Neuronal stem cell (in vitro differentiated cells): ENCODE results near the gene ARL17B.
"Not testable (repeated sequence)": the region's sequence is repeated elsewhere in the genome, so short reads cannot be mapped to it uniquely, and the experiment has no call there.

ENCODE experiments used
- DNase-seq: peaks from one replicate; pipeline ENCODE4 v3.0.0-alpha.2; 2013; ENCODE audit warnings: low spot score
- H2AFZ ChIP-seq: one replicate; pipeline ENCODE4 v1.6.1; 2013; ENCODE audit warnings: mild to moderate bottlenecking, low read length, inconsistent platforms
- H2AK5ac ChIP-seq: 2 replicates; pipeline ENCODE4 v1.6.1; 2013; ENCODE audit warnings: low read depth, mild to moderate bottlenecking, inconsistent platforms, low read length, moderate library complexity, mixed read lengths
- H2BK120ac ChIP-seq: 2 replicates; pipeline ENCODE4 v1.6.1; 2013; ENCODE audit warnings: low read depth, mild to moderate bottlenecking, inconsistent platforms, low read length, moderate library complexity, mixed read lengths
- H2BK12ac ChIP-seq: one replicate; pipeline ENCODE4 v1.6.1; 2013; ENCODE audit warnings: low read length, inconsistent platforms
- H2BK15ac ChIP-seq: 2 replicates; pipeline ENCODE4 v1.6.1; 2013; ENCODE audit warnings: mild to moderate bottlenecking, low read length, inconsistent platforms, mixed read lengths
- H2BK5ac ChIP-seq: one replicate; pipeline ENCODE4 v1.6.1; 2013; ENCODE audit warnings: inconsistent platforms, mild to moderate bottlenecking, low read length, moderate library complexity
- H3K14ac ChIP-seq: one replicate; pipeline ENCODE4 v1.6.1; 2013; ENCODE audit warnings: low read length, inconsistent platforms
- H3K18ac ChIP-seq: 2 replicates; pipeline ENCODE4 v1.6.1; 2013; ENCODE audit warnings: low read length, inconsistent platforms
- H3K23ac ChIP-seq: 2 replicates; pipeline ENCODE4 v1.6.1; 2013; ENCODE audit warnings: low read depth, mild to moderate bottlenecking, mixed read lengths, low read length, inconsistent platforms; ENCODE audit not compliant: poor library complexity
- H3K27ac ChIP-seq: replicated peaks from 3 replicates; pipeline ENCODE4 v1.5.1; 2013; ENCODE audit warnings: low read length, inconsistent platforms
- H3K27me3 ChIP-seq, 3 experiments: 2 replicates each; pipeline ENCODE4 v1.6.1; 2013; ENCODE audit warnings: low read length in 3 of 3, mild to moderate bottlenecking in 2 of 3, inconsistent platforms in 1 of 3, low read depth in 1 of 3, mixed read lengths in 1 of 3, moderate library complexity in 1 of 3; ENCODE audit not compliant: control insufficient read depth in 3 of 3, insufficient read depth in 3 of 3
- H3K36me3 ChIP-seq, 2 donors: replicated peaks in 1 of 2; 2 replicates each; pipeline ENCODE4 v1.6.1; 2013; ENCODE audit warnings: low read length in 2 of 2; ENCODE audit not compliant: control insufficient read depth in 2 of 2, insufficient read depth in 2 of 2
- H3K4ac ChIP-seq: 2 replicates; pipeline ENCODE4 v1.6.1; 2013; ENCODE audit warnings: inconsistent platforms, mild to moderate bottlenecking, low read length, moderate library complexity
- H3K4me1 ChIP-seq, 2 donors: 1 replicate in 1 of 2; 2 replicates in 1 of 2; pipeline ENCODE4 v1.6.1; 2013; ENCODE audit warnings: low read length in 2 of 2, low read depth in 1 of 2; ENCODE audit not compliant: control insufficient read depth in 2 of 2, insufficient read depth in 1 of 2
- H3K4me2 ChIP-seq: one replicate; pipeline ENCODE4 v1.6.1; 2013; ENCODE audit warnings: mild to moderate bottlenecking, low read length, inconsistent platforms; ENCODE audit not compliant: insufficient read depth, poor library complexity, severe bottlenecking
- H3K4me3 ChIP-seq, 2 donors: 2 replicates each; pipeline ENCODE4 v1.5.1; 2013; ENCODE audit warnings: low read length in 2 of 2, mild to moderate bottlenecking in 2 of 2, inconsistent platforms in 1 of 2, moderate library complexity in 1 of 2
- H3K79me1 ChIP-seq: one replicate; pipeline ENCODE4 v1.6.1; 2013; ENCODE audit warnings: low read depth, mild to moderate bottlenecking, inconsistent platforms, low read length, moderate library complexity
- H3K9ac ChIP-seq: one replicate; pipeline ENCODE4 v1.6.1; 2013; ENCODE audit warnings: mild to moderate bottlenecking, low read depth, low read length, inconsistent platforms; ENCODE audit not compliant: poor library complexity
- H3K9me3 ChIP-seq, 2 donors: replicated peaks in 1 of 2; 2 replicates each; pipeline versions ENCODE3 to v1.6.1; 2013; ENCODE audit warnings: low read length in 2 of 2, mild to moderate bottlenecking in 2 of 2, inconsistent platforms in 1 of 2, low read depth in 1 of 2, mixed read lengths in 1 of 2, moderate library complexity in 1 of 2; ENCODE audit not compliant: control insufficient read depth in 2 of 2, insufficient read depth in 1 of 2
- H4K8ac ChIP-seq: one replicate; pipeline ENCODE4 v1.6.1; 2013; ENCODE audit warnings: low read depth, mild to moderate bottlenecking, inconsistent platforms, low read length, moderate library complexity
- H4K91ac ChIP-seq: one replicate; pipeline ENCODE4 v1.6.1; 2013; ENCODE audit warnings: low read length, low read depth, mild to moderate bottlenecking, inconsistent platforms; ENCODE audit not compliant: poor library complexity
- WGBS, 2 donors: extraction: QIAGEN DNeasy Blood & Tissue Kit; methylation state at CpG; one replicate each; pipeline ENCODE4 v1.1.7; 2013; ENCODE audit warnings: missing lambda C conversion rate in 2 of 2, mixed read lengths in 1 of 2; ENCODE audit not compliant: insufficient read length in 2 of 2, insufficient replicate concordance in 1 of 2; ENCODE audit errors: extremely low coverage in 2 of 2; 5-methylcytosine and 5-hydroxymethylcytosine counted together

Gene ARL17B

DNA sequence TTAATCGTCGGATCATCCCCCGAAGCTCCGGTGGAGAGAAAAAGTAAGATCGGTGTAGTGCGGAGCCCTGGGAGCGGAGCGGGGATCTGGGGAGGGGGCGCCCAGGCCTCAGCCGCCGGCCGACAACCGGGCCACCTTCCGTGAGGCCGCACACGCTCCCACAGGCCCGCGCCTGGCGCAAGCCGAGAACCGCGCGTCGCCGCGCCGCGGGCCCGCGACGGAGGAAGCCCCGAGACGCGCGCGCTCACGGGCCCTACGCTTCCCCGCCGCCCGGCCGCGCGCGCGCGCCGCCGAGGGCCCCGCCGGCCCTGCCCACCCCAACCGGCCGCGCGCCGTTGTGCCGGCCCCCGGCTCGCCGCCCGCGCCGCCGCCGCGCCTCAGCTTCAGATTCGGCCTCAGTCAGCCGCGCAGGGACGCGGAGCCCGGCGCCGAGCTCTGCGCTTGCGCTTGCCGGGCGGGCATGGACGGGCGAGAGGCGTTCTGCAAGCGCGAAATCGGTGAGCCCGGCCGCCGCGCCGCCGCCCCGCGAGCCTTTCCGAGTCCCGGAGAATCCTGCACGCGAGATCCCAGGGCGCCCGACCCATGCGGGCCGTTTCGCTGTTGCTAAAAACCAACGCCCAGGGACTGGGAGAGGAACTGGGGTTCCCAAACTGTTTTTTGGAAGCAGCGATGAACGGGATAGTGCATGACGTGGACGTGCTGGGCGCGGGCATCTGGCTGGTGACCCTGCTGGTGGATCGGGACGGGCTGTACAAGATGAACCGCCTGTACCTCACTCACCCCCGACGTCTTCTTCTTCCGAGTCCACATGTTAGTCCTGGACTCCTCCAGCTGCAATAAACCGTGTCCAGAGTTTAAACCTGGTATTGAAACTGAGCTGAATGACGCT is 94.7 kb downstream of the ARL17B start:
- peak overlapping the region; percentile 43 for H4K8ac ChIP-seq
- no peak overlapping the region for H3K4ac ChIP-seq
- H2BK5ac ChIP-seq, result peak overlapping the region; percentile 44
- H3K4me3 ChIP-seq, result peak overlapping the region; percentile 50 to 81
- no peaks in the 10 kb centered on the region for H3K79me1 ChIP-seq
- H2BK12ac ChIP-seq, result no peak overlapping the region
- H3K4me1 ChIP-seq, result peaks cover 4 to 6% of the 10 kb centered on the region in 2 donors
- peaks cover 3 to 62% (median 44%) of the 10 kb centered on the region in 3 experiments for H3K27me3 ChIP-seq
- peak overlapping the region; percentile 98 for H2AFZ ChIP-seq
- peak; percentile 92 for DNase-seq
- peak overlapping the region; percentile 83 for H3K14ac ChIP-seq
- peak overlapping the region; percentile 98 for H3K18ac ChIP-seq
- H2BK15ac ChIP-seq, result peak overlapping the region; percentile 82
- H3K9ac ChIP-seq, result peak overlapping the region; percentile 94
- H3K9me3 ChIP-seq, result no peaks in the 10 kb centered on the region
- H3K4me2 ChIP-seq, result peak overlapping the region; percentile 100
- H2BK120ac ChIP-seq, result no peak overlapping the region
- H2AK5ac ChIP-seq, result no peak overlapping the region
- H4K91ac ChIP-seq, result no peak overlapping the region
- no peaks in the 10 kb centered on the region for H3K36me3 ChIP-seq
- no CpG with 5 or more reads among the region's 116 CpGs for WGBS, 2 donors
- peak overlapping the region; percentile 39 for H3K27ac ChIP-seq
- peak overlapping the region; percentile 66 for H3K23ac ChIP-seq

DNA sequence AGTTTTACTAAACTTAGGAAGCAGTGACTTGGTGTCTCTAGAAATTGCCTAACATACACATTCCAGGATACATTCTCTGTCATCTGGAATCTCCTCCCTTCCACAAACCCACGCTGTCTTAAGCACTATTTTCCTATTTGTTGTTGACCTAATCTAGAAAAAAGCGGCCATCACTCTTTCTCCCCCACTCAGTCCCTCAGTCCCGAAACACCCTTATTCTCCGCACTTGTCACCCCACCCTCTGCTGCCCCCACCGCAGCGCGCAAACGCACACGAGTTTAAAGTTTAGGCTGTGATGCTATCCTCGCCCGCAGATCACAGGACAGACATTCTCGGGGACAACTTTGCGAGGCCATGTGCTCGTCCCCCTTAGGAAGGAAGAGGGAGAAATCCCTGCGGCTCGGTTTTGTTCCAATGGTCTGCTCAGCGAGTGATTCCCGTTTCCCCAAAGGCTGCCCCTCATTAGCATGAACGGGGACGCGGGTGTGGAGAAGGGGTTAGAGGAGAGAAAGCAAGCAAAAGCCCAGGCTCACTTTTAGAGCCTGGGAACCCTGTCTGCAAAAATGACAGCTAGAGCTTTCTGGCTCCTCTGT is 95.4 kb downstream of the ARL17B start:
- not testable (repeated sequence) for H3K9me3 ChIP-seq, H3K27ac ChIP-seq, H3K4ac ChIP-seq, H2BK120ac ChIP-seq, DNase-seq, H3K14ac ChIP-seq, H2BK12ac ChIP-seq, H3K36me3 ChIP-seq, H4K91ac ChIP-seq, H3K79me1 ChIP-seq, H2AK5ac ChIP-seq, H3K4me1 ChIP-seq
- Histone ChIP-seq H3K18ac (peak overlapping the region; percentile 16), H3K4me3 (peak overlapping the region; percentile 50 to 81), H3K27me3 (peaks cover 3 to 62% (median 44%) of the 10 kb centered on the region in 3 experiments), H3K23ac (peak overlapping the region; percentile 53), H2BK15ac (peak overlapping the region; percentile 3), H2AFZ (peak overlapping the region; percentile 98), H2BK5ac (peak overlapping the region; percentile 30), H3K9ac (peak overlapping the region; percentile 31), H4K8ac (peak overlapping the region; percentile 8), H3K4me2 (peak overlapping the region; percentile 100)
- WGBS, 2 donors, result no CpG with 5 or more reads among the region's 21 CpGs

DNA sequence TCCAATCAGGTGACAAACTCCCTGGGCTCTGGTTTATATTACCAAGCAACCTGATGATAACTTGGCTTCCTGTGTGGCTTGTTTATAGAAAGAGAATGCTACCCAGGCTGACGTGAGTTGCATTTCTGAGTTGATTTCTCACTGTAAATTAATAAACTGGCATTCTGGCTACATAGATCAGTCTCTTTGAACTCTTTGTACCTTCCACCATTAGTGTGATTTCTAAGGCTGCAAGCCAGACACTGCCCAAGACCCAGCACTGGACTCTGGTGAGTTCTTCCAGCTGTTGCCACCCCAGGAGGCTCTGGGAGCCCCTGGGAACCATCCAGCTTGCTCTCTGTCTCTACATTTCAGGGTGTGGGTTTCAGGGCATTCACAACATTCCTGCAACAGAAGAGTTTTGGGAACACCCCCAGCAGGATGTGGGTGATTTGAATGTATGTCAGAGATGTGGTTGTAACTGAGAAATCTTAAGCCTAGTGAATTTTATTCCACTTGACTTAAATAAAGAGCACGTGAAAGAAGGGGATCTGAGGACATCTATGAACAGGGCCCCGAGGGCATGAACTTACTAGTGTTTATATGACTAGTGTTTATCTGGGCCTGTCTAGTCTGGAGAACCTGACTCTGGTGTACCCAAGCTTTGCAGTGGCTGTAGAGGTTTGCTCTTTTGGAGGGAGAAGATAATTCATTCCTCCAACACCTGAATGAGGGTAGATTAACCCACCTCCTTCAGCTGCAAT is 96.9 kb downstream of the ARL17B start:
- no peak overlapping the region for H2BK15ac ChIP-seq
- H2AK5ac ChIP-seq, result no peak overlapping the region
- peaks cover 3 to 64% (median 52%) of the 10 kb centered on the region in 3 experiments for H3K27me3 ChIP-seq
- H3K79me1 ChIP-seq, result no peaks in the 10 kb centered on the region
- no peak overlapping the region for H3K9ac ChIP-seq
- H2AFZ ChIP-seq, result no peak overlapping the region
- H4K91ac ChIP-seq, result no peak overlapping the region
- DNase-seq, result no peak
- no peak overlapping the region for H3K18ac ChIP-seq
- H3K4me2 ChIP-seq, result no peak overlapping the region
- no peaks in the 10 kb centered on the region for H3K9me3 ChIP-seq
- no peak overlapping the region for H3K4ac ChIP-seq
- no peak overlapping the region for H2BK120ac ChIP-seq
- H2BK12ac ChIP-seq, result no peak overlapping the region
- H2BK5ac ChIP-seq, result no peak overlapping the region
- no peak overlapping the region for H3K4me3 ChIP-seq
- no peak overlapping the region for H3K14ac ChIP-seq
- no peak overlapping the region for H3K27ac ChIP-seq
- no peak overlapping the region for H4K8ac ChIP-seq
- WGBS, 2 donors, result no CpG with 5 or more reads among the region's 3 CpGs
- H3K23ac ChIP-seq, result no peak overlapping the region
- no peaks in the 10 kb centered on the region for H3K36me3 ChIP-seq
- H3K4me1 ChIP-seq, result peaks cover 4 to 6% of the 10 kb centered on the region in 2 donors
